Measurements from ENCODE around the gene TMPRSS5. TPM values are rescaled to one million over a fixed set of nuclear protein-coding genes. Genes with fewer than 3 reads are reported as not detected.

TMPRSS5 gene
- total RNA-seq, 1 experiment from 2014 or later, result 0.71 TPM

DNA sequence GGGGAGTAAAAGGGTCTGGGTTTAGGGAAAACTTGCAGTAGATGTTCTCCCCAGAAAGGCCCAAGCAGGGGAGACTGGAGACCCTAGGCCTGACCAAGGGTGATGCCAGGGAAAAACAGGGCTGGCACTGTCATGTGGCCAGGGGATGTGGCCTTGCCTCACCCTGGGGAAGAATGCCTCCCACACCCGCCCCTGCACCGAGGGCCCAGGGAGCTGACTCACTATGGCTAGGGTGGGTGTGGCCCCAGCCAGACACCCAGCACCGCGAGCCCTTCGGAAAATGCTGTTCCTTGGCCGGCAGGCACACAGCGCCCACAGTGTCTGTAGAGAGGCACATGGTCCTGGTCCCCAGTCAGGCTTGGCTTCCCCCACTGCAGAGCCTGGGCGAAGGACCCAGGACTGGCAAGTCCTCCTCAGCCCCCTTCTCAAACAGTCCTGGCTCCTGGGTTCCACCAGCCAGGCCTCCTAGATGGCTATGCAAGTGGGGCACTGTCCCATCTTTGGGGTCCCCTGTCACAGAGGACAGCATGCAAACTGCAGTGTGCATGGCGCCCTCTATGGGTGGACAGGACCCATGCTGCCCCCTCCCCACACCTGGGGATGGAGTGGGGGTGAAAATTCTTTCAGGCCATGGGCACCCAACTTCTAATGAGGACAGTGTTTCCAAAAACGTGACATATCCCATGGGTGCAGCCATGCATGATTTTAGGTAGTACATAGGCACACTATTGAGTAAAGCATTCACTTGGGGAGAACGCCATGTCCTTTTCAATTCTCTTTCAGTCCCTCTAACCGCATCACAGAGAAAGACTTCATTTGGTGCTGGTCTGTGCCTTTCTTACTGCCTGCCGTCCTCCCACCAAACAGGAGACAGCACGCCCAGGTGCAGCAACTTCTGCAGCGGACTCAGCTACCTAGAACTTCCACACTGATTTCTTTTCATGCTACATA is 15.2 kb downstream of the TMPRSS5 start (continued):
- TF ChIP-seq REST (IDR thresholded peaks at IDR 0.05; ENCODE audit: low read depth), result no peak

- DNase-seq (ENCODE audit: low read depth, low spot score), result peak; percentile 3
Measured at GRCh38 chr11:113689768-113690618, 16.1 kb downstream of the TMPRSS5 start.

More at GRCh38 chr11:113689768-113690618, 16.1 kb downstream of the TMPRSS5 start:
- intact Hi-C loops (cut with micrococcal nuclease), result no loop called here
- TSS peak; percentile 88 for BruUV-seq (replicated peaks)
- H3K27ac ChIP-seq (ENCODE audit: low read depth, low read length), result peak overlapping the region; percentile 75
- TF ChIP-seq ZNF274 (IDR thresholded peaks at IDR 0.05; ENCODE audit: low read depth, low read length) (no peak), REST (IDR thresholded peaks at IDR 0.05; ENCODE audit: low read depth) (no peak), EZH2phosphoT487 (IDR thresholded peaks at IDR 0.05; ENCODE audit: borderline replicate concordance) (no peak), YY1 (IDR thresholded peaks at IDR 0.05; ENCODE audit: extremely low read depth, insufficient replicate concordance, low read depth, low read length) (no peak), ATF3 (IDR thresholded peaks at IDR 0.05) (no peak), RAD21 (IDR thresholded peaks at IDR 0.05; ENCODE audit: low read depth) (no peak), EZH2 (IDR thresholded peaks at IDR 0.05) (no peak), POLR2AphosphoS5 (IDR thresholded peaks at IDR 0.05; ENCODE audit: low read depth, low read length) (no peak), JUND (IDR thresholded peaks at IDR 0.05) (no peak)
- POLR2A ChIA-PET, result no interaction called here
- H3K4me3 ChIP-seq (replicated peaks in 1 of 2; ENCODE audit: low read depth in 1 of 2, low read length in 2 of 2), result peak overlapping the region; percentile 5 to 38
- CTCF ChIA-PET, result interaction anchor here (0.6 to 1.2 kb wide), 2 partner anchors 41 to 135 kb away, joined by 3 read pairs; no protein-coding TSS in a partner anchor
- ATAC-seq, result peak; percentile 39
- no peaks in the 10 kb centered on the region for H3K27me3 ChIP-seq (ENCODE audit: insufficient read depth, low read length)
- H2AFZ ChIP-seq (ENCODE audit: low read depth, low read length, poor library complexity, severe bottlenecking), result no peak overlapping the region
- no peaks in the 10 kb centered on the region for H3K36me3 ChIP-seq (ENCODE audit: control insufficient read depth in 1 of 2, insufficient read depth in 2 of 2, low read length in 2 of 2)
- H3K4me1 ChIP-seq (ENCODE audit: control insufficient read depth in 1 of 2, insufficient read depth in 2 of 2, low read length in 2 of 2), result peaks cover 21 to 23% of the 10 kb centered on the region in 2 experiments
- no peaks in the 10 kb centered on the region for H3K79me2 ChIP-seq (ENCODE audit: insufficient read depth, low read length)
- H3K9me2 ChIP-seq (ENCODE audit: insufficient read depth), result no peaks in the 10 kb centered on the region
- no peaks in the 10 kb centered on the region for H4K20me1 ChIP-seq (ENCODE audit: insufficient read depth)
- H3K9me3 ChIP-seq (ENCODE audit: control insufficient read depth in 1 of 2, insufficient read depth in 1 of 2, low read depth in 1 of 2, low read length in 2 of 2), result no peaks in the 10 kb centered on the region
- RAD21 ChIA-PET (ENCODE audit: low non-redundant PET in 1 of 2, low total read pairs in 2 of 2, uncharacterized antibody in 2 of 2, unreplicated experiment in 2 of 2), result no interaction called here
- peak overlapping the region; percentile 84 for H3K4me2 ChIP-seq (ENCODE audit: low read length)
- H3K9ac ChIP-seq (ENCODE audit: low read length), result peak overlapping the region; percentile 60
